ENCODE data around the gene ANO4.

ANO4 gene

DNA sequence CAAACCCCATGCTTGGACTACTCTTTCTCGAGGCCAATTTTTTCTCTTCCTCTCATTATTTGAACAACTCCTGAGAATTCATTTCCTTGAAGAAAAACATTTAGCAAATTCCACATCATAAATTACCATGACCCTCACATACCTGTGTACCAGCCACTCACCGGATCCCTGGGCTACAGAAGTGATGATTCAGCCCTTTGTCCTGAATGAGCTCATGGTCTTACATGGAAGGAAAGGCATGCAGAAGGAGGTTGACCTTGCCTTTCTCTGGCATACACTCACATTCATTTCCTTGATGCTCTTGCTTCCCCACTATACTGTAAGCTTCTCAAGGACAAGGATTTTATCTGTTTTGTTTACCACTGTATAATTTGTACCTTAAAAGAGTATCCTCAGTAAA, 224.0 kb downstream of the ANO4 start:
- Histone ChIP-seq H3K36me3 (ENCODE audit: control insufficient read depth, insufficient read depth, low read length) (no peaks in the 10 kb centered on the region), H3K27ac (ENCODE audit: insufficient read depth, low read depth, low read length, poor library complexity, severe bottlenecking) (no peak overlapping the region), H3K9me3 (ENCODE audit: control insufficient read depth, low read length) (no peaks in the 10 kb centered on the region), H3K27me3 (ENCODE audit: control insufficient read depth, insufficient read depth, low read length, poor library complexity, severe bottlenecking) (no peaks in the 10 kb centered on the region), H3K4me1 (ENCODE audit: control insufficient read depth, insufficient read depth, low read length) (no peaks in the 10 kb centered on the region), H3K4me3 (ENCODE audit: insufficient read depth, low read depth, low read length) (no peak overlapping the region)
- 77 to 84% methylated on average over 2 of the region's 2 CpGs for WGBS, 2 experiments

GRCh38 chr12:101019201-101019600, 224.6 kb downstream of the ANO4 start:
- 96% methylated on average over 4 of the region's 4 CpGs for WGBS, 2 experiments
- H3K36me3 ChIP-seq (ENCODE audit: control insufficient read depth, insufficient read depth, low read length) = no peaks in the 10 kb centered on the region
- H3K4me1 ChIP-seq (ENCODE audit: control insufficient read depth, insufficient read depth, low read length) = no peaks in the 10 kb centered on the region
- H3K27me3 ChIP-seq (ENCODE audit: control insufficient read depth, insufficient read depth, low read length, poor library complexity, severe bottlenecking) = no peaks in the 10 kb centered on the region
- no peak overlapping the region for H3K27ac ChIP-seq (ENCODE audit: insufficient read depth, low read depth, low read length, poor library complexity, severe bottlenecking)
- H3K9me3 ChIP-seq (ENCODE audit: control insufficient read depth, low read length) = no peaks in the 10 kb centered on the region
- no peak overlapping the region for H3K4me3 ChIP-seq (ENCODE audit: insufficient read depth, low read depth, low read length)

- Histone ChIP-seq H3K27ac (ENCODE audit: insufficient read depth, low read depth, low read length, poor library complexity, severe bottlenecking) (no peak overlapping the region), H3K36me3 (ENCODE audit: control insufficient read depth, insufficient read depth, low read length) (no peaks in the 10 kb centered on the region), H3K4me1 (ENCODE audit: control insufficient read depth, insufficient read depth, low read length) (no peaks in the 10 kb centered on the region), H3K9me3 (ENCODE audit: control insufficient read depth, low read length) (no peaks in the 10 kb centered on the region), H3K27me3 (ENCODE audit: control insufficient read depth, insufficient read depth, low read length, poor library complexity, severe bottlenecking) (no peaks in the 10 kb centered on the region), H3K4me3 (ENCODE audit: insufficient read depth, low read depth, low read length) (no peak overlapping the region)
- WGBS, 2 experiments = 91 to 100% methylated on average over 1 to 3 of the region's 3 CpGs
These were observed 225.1 kb downstream of the ANO4 start for GRCh38 chr12:101019667-101020066.

GRCh38 chr12:101021442-101021841, 226.9 kb downstream of the ANO4 start:
- Histone ChIP-seq H3K27ac (ENCODE audit: insufficient read depth, low read depth, low read length, poor library complexity, severe bottlenecking) (no peak overlapping the region), H3K4me3 (ENCODE audit: insufficient read depth, low read depth, low read length) (no peak overlapping the region), H3K27me3 (ENCODE audit: control insufficient read depth, insufficient read depth, low read length, poor library complexity, severe bottlenecking) (no peaks in the 10 kb centered on the region), H3K36me3 (ENCODE audit: control insufficient read depth, insufficient read depth, low read length) (no peaks in the 10 kb centered on the region), H3K4me1 (ENCODE audit: control insufficient read depth, insufficient read depth, low read length) (no peaks in the 10 kb centered on the region), H3K9me3 (ENCODE audit: control insufficient read depth, low read length) (no peaks in the 10 kb centered on the region)
- 95 to 99% methylated on average over 1 to 2 of the region's 3 CpGs for WGBS, 2 experiments

DNA sequence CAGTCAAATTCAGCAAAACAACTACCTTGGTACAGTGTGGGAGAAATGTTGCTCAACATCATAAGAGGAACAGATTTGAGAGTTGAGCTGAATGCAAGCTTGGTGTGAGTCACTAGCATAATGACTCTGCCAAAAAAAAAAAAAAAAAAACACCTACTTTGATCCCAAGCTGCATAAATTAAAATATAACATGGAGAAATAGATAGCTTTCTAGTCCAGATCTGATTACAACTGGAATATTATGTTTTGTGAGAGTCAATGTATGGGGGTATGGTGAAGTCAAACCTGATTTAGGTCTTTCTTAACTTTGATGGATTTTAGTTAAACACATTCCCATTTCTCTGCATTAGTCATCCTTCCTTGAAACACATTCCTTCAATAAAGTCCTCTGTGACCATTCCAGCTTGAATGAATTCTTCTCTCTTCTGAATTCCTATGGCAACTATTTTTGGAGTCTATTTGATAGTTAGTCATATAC, 227.4 kb downstream of the ANO4 start:
- Histone ChIP-seq H3K27ac (ENCODE audit: insufficient read depth, low read depth, low read length, poor library complexity, severe bottlenecking) (no peak overlapping the region), H3K36me3 (ENCODE audit: control insufficient read depth, insufficient read depth, low read length) (no peaks in the 10 kb centered on the region), H3K9me3 (ENCODE audit: control insufficient read depth, low read length) (no peaks in the 10 kb centered on the region), H3K27me3 (ENCODE audit: control insufficient read depth, insufficient read depth, low read length, poor library complexity, severe bottlenecking) (no peaks in the 10 kb centered on the region), H3K4me1 (ENCODE audit: control insufficient read depth, insufficient read depth, low read length) (peaks cover 1% of the 10 kb centered on the region), H3K4me3 (ENCODE audit: insufficient read depth, low read depth, low read length) (no peak overlapping the region)

DNA sequence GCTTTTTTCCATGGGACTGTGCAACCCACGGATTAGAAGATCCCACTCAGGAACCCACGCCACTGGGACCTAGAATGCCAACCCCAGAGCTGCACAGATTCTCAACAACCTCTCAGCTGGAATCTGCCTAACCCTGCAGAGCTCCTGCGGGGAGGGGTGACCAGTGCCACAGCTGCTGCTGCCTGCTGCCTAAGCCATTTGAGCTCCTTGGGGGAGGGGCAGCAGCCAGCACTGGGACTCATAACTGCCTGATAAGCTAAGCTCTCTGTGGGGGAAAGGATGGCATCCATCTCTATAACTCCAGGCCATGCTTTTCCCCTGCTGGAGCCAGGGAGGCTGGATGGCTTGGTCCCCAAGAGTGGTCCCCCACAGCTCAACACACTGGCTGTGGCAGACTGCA, 232.6 kb downstream of the ANO4 start:
- peaks cover 5% of the 10 kb centered on the region for H3K4me1 ChIP-seq (ENCODE audit: control insufficient read depth, insufficient read depth, low read length)
- WGBS, 2 experiments = 88 to 89% methylated on average over 3 of the region's 3 CpGs
- H3K27me3 ChIP-seq (ENCODE audit: control insufficient read depth, insufficient read depth, low read length, poor library complexity, severe bottlenecking) = no peaks in the 10 kb centered on the region
- H3K27ac ChIP-seq (ENCODE audit: insufficient read depth, low read depth, low read length, poor library complexity, severe bottlenecking) = no peak overlapping the region
- no peaks in the 10 kb centered on the region for H3K36me3 ChIP-seq (ENCODE audit: control insufficient read depth, insufficient read depth, low read length)
- H3K9me3 ChIP-seq (ENCODE audit: control insufficient read depth, low read length) = no peaks in the 10 kb centered on the region
- no peak overlapping the region for H3K4me3 ChIP-seq (ENCODE audit: insufficient read depth, low read depth, low read length)

GRCh38 chr12:101027816-101028215, 233.2 kb downstream of the ANO4 start:
- peaks cover 5% of the 10 kb centered on the region for H3K4me1 ChIP-seq (ENCODE audit: control insufficient read depth, insufficient read depth, low read length)
- H3K36me3 ChIP-seq (ENCODE audit: control insufficient read depth, insufficient read depth, low read length) = no peaks in the 10 kb centered on the region
- no peak overlapping the region for H3K4me3 ChIP-seq (ENCODE audit: insufficient read depth, low read depth, low read length)
- H3K9me3 ChIP-seq (ENCODE audit: control insufficient read depth, low read length) = no peaks in the 10 kb centered on the region
- no peak overlapping the region for H3K27ac ChIP-seq (ENCODE audit: insufficient read depth, low read depth, low read length, poor library complexity, severe bottlenecking)
- WGBS, 2 experiments = 91 to 93% methylated on average over 4 of the region's 4 CpGs
- H3K27me3 ChIP-seq (ENCODE audit: control insufficient read depth, insufficient read depth, low read length, poor library complexity, severe bottlenecking) = no peaks in the 10 kb centered on the region

DNA sequence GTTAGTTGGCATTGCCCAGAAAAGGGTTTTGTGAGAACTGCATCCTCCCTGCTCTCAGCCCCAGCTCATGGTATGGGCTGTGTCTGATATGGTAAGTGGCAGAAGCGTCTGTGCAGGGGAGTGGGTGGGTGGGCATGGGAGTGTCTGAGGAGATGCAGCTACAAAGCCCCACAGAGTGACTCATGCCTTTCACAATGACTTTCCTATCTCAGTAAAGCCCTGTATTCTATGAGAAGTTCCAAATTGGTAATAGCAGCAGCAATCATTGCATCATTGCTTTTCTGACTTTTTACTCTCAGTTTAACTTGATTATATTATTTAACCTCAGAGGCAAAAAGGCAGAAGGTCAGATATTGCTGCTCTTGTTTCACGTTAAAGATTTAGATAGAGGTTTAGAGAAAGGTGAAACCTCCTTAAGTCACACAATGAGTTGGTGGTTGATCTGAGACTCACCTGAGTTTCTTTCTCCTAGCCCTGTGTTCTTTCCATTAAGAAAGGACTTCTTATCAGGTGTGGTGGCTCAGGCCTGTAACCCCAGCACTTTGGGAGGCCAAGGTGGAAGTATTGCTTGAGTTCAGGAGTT, 243.8 kb downstream of the ANO4 start:
- Histone ChIP-seq H3K9me3 (ENCODE audit: control insufficient read depth, low read length) (no peaks in the 10 kb centered on the region), H3K4me3 (ENCODE audit: insufficient read depth, low read depth, low read length) (no peak overlapping the region), H3K36me3 (ENCODE audit: control insufficient read depth, insufficient read depth, low read length) (no peaks in the 10 kb centered on the region), H3K4me1 (ENCODE audit: control insufficient read depth, insufficient read depth, low read length) (no peaks in the 10 kb centered on the region), H3K27ac (ENCODE audit: insufficient read depth, low read depth, low read length, poor library complexity, severe bottlenecking) (no peak overlapping the region), H3K27me3 (ENCODE audit: control insufficient read depth, insufficient read depth, low read length, poor library complexity, severe bottlenecking) (no peaks in the 10 kb centered on the region)
- WGBS, 2 experiments = 80 to 85% methylated on average over 1 to 2 of the region's 2 CpGs

GRCh38 chr12:101039848-101040531, 245.4 kb downstream of the ANO4 start:
- H3K36me3 ChIP-seq (ENCODE audit: control insufficient read depth, insufficient read depth, low read length) = no peaks in the 10 kb centered on the region
- WGBS, 2 experiments = 97 to 98% methylated on average over 6 of the region's 6 CpGs
- H3K9me3 ChIP-seq (ENCODE audit: control insufficient read depth, low read length) = no peaks in the 10 kb centered on the region
- H3K27ac ChIP-seq (ENCODE audit: insufficient read depth, low read depth, low read length, poor library complexity, severe bottlenecking) = no peak overlapping the region
- no peaks in the 10 kb centered on the region for H3K4me1 ChIP-seq (ENCODE audit: control insufficient read depth, insufficient read depth, low read length)
- H3K27me3 ChIP-seq (ENCODE audit: control insufficient read depth, insufficient read depth, low read length, poor library complexity, severe bottlenecking) = no peaks in the 10 kb centered on the region
- H3K4me3 ChIP-seq (ENCODE audit: insufficient read depth, low read depth, low read length) = no peak overlapping the region

DNA sequence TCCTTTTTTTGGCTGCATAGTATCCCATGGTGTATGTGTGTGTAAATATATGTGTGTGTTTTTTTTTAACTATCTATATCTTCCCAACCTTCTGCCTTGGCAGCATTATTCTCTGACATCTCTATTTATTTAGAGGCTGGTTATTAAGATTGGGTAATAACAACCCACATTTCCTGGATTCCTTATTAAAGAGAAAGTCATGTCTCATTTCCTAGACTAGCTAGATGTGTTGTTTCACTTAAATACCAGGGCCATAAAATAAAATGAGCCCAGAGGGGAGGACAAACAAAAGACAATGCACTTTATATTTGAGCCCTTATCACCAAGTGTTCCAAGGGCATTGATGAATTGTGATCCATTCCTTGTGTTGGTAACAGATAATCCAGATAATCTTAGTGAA, 246.4 kb downstream of the ANO4 start:
- Histone ChIP-seq H3K36me3 (ENCODE audit: control insufficient read depth, insufficient read depth, low read length) (no peaks in the 10 kb centered on the region), H3K4me1 (ENCODE audit: control insufficient read depth, insufficient read depth, low read length) (no peaks in the 10 kb centered on the region), H3K27me3 (ENCODE audit: control insufficient read depth, insufficient read depth, low read length, poor library complexity, severe bottlenecking) (no peaks in the 10 kb centered on the region), H3K27ac (ENCODE audit: insufficient read depth, low read depth, low read length, poor library complexity, severe bottlenecking) (no peak overlapping the region), H3K9me3 (ENCODE audit: control insufficient read depth, low read length) (no peaks in the 10 kb centered on the region), H3K4me3 (ENCODE audit: insufficient read depth, low read depth, low read length) (no peak overlapping the region)

Data from ectodermal cell (in vitro differentiated cells).